Immature natural killer cell (primary cell): Measurements from ENCODE around the gene TMEM185A. TPM values are rescaled to one million over a fixed set of nuclear protein-coding genes. Genes with fewer than 3 reads are reported as not detected.
"Not testable (repeated sequence)": the region's sequence is repeated elsewhere in the genome, so short reads cannot be mapped to it uniquely, and the experiment has no call there.

Source experiments
- DNase-seq, 3 donors: peaks; one replicate each; pipeline ENCODE4 v3.0.0; 2022; ENCODE audit warnings: mixed read lengths in 1 of 3
- H3K27ac Mint-ChIP-seq, 6 donors: one replicate each; pipeline ENCODE4 v1.8.0; 2020; ENCODE audit warnings: mixed read lengths in 6 of 6, mild to moderate bottlenecking in 5 of 6, inconsistent platforms in 4 of 6, moderate library complexity in 3 of 6
- H3K27me3 Mint-ChIP-seq, 3 donors: one replicate each; pipeline ENCODE4 v1.8.0; 2020 to 2021; ENCODE audit warnings: low read depth in 3 of 3, mild to moderate bottlenecking in 3 of 3, mixed read lengths in 3 of 3, moderate library complexity in 3 of 3, inconsistent platforms in 1 of 3
- H3K36me3 Mint-ChIP-seq, 3 donors: one replicate each; pipeline ENCODE4 v1.8.0; 2020; ENCODE audit warnings: mixed read lengths in 3 of 3, inconsistent platforms in 2 of 3, mild to moderate bottlenecking in 2 of 3
- H3K4me1 Mint-ChIP-seq, 2 donors: one replicate each; pipeline ENCODE4 v1.8.0; 2020; ENCODE audit warnings: inconsistent platforms in 2 of 2, mild to moderate bottlenecking in 2 of 2, mixed read lengths in 2 of 2, moderate library complexity in 1 of 2
- H3K4me3 Mint-ChIP-seq, 5 donors: one replicate each; pipeline ENCODE4 v1.8.0; 2020; ENCODE audit warnings: mild to moderate bottlenecking in 5 of 5, mixed read lengths in 5 of 5, inconsistent platforms in 3 of 5, moderate library complexity in 3 of 5
- H3K9me3 Mint-ChIP-seq, 6 donors: one replicate each; pipeline ENCODE4 v1.8.0; 2020; ENCODE audit warnings: mild to moderate bottlenecking in 6 of 6, mixed read lengths in 6 of 6, inconsistent platforms in 4 of 6, moderate library complexity in 3 of 6
- polyA plus RNA-seq, 3 donors: library from polyadenylated mRNA; unstranded; fragments of 300-500 nt; fragmentation: Illumina TruSeq; gene quantifications; one replicate each; pipeline ENCODE4 v1.2.3, GENCODE V29; 2021

The TMEM185A gene
- 10 to 100 TPM; 24.3 to 40.8 (median 27.3) TPM for polyA plus RNA-seq

DNA sequence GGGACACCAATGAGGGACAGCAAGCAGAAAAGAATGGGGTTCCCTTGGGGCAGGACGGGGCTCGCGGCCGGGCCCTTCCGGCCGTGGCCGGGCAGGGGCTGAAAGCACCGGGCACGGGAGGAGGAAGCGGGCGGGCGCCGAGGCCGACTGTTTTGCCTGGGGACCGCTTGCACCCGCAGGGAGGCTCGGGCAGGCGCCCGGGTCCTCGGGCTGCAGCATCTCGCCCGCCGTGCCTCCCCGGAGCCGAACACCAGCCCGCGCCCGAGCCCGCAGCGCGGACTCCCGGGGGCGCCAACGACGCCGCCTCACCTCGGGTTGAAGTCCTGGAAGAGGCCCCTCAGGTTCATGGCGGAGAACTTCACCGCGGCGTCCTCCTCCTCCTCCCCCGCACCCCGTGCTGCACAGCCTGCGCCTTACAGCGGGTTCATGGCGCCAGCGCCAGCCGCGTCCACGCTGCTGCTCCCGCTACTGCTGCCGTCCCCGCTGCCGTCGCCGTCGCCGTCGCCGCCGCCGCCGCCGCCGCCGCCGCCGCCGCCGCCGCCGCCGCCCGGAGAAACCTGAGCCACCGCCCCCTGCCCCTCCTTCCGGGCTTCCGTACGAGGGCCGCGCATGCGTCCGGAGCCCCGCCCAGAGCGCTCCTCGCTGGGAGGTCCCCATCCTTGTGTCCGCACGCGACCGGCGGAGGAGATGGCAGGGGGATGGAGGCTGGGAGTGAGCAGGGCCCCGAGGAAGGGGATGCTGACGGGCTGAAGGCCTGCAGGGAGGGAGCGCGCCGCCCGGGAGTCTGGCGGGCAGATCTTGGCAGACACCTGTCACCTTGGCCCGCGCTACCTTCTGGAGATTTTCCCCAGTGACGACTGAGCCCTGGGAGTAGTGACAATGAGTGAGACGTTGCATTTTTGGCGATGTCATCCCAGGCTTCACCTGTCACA lies at the start of gene TMEM185A:
Gene TMEM185A, minus strand, starts transcription at position 559 of the 932 bp plus-strand sequence. Its CDS starts 212 bp downstream, at position 347.
- H3K4me1 Mint-ChIP-seq, result peaks cover 26 to 38% of the 10 kb centered on the region in 2 donors

GRCh38 chrX:149681182-149681581 lies 49.6 kb upstream of the TMEM185A start:
- Mint-ChIP-seq H3K4me3 (no peak overlapping the region), H3K4me1 (no peaks in the 10 kb centered on the region), H3K27ac (no peak overlapping the region), H3K9me3 (no peaks in the 10 kb centered on the region), H3K36me3 (no peaks in the 10 kb centered on the region), H3K27me3 (peaks cover 0 to 11% (median 0%) of the 10 kb centered on the region in 3 donors)
- DNase-seq, result no peak

More for the DNA sequence above, at the start of gene TMEM185A:
- Mint-ChIP-seq H3K27me3 (peaks cover 4 to 13% (median 12%) of the 10 kb centered on the region in 3 donors), H3K27ac (peak within 1 kb of the TSS; percentile 60 to 84 (median 79)), H3K9me3 (peaks cover 0 to 2% (median 0%) of the 10 kb centered on the region in 6 donors), H3K4me3 (peak within 1 kb of the TSS; percentile 87 to 92 (median 89)), H3K36me3 (no peaks in the 10 kb centered on the region)
- peak; percentile 71 to 74 (median 72) for DNase-seq

GRCh38 chrX:149679164-149679678 lies 47.6 kb upstream of the TMEM185A start:
- H3K4me1 Mint-ChIP-seq, H3K4me3 Mint-ChIP-seq, H3K27me3 Mint-ChIP-seq, H3K9me3 Mint-ChIP-seq, H3K36me3 Mint-ChIP-seq, DNase-seq, H3K27ac Mint-ChIP-seq: not testable (repeated sequence)

DNA sequence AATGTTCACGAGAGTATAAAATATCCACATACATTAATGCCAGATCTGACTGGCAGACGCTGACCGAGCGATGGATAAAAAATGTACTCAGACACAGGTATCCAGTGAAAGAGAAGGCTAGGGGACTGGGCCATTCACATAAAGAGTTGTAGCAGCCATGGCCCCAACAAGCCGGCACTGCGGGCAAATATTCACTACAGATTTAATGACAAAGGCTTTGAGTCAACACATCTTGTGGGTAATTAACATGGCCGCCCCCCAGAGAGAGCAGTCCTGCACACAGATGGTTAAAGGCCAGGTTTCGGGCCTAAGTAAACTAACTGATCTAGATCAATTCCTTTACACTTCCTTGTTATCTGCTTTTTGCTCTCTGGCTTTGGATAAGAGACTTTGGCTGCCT lies 44.0 kb upstream of the TMEM185A start:
- not testable (repeated sequence) for H3K36me3 Mint-ChIP-seq, H3K4me3 Mint-ChIP-seq, H3K27ac Mint-ChIP-seq, H3K27me3 Mint-ChIP-seq, H3K9me3 Mint-ChIP-seq, H3K4me1 Mint-ChIP-seq, DNase-seq

DNA sequence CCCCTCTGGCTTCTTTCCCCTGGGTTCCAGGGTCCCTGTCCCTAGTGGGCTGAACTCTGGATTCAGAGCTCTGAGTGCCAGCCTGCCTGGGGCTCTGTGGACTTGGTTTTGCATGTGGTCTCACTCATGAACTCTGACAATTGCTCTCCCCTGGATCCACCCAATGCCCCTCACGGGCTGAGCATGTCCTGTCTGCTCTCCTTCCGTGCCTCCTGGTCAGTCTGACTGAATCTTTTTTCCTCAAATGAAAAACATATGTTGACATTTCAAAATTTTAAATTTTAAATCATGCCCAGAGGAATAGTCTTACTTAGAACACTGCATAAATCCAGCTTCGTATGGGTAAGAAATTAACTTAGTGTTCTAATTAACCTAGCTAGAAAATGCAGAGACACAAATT lies 43.5 kb upstream of the TMEM185A start:
- not testable (repeated sequence) for H3K27ac Mint-ChIP-seq, H3K36me3 Mint-ChIP-seq, H3K27me3 Mint-ChIP-seq, H3K4me1 Mint-ChIP-seq, DNase-seq, H3K4me3 Mint-ChIP-seq, H3K9me3 Mint-ChIP-seq

GRCh38 chrX:149660613-149661012 lies 29.0 kb upstream of the TMEM185A start:
- not testable (repeated sequence) for H3K9me3 Mint-ChIP-seq, DNase-seq, H3K27me3 Mint-ChIP-seq, H3K27ac Mint-ChIP-seq, H3K4me1 Mint-ChIP-seq, H3K4me3 Mint-ChIP-seq, H3K36me3 Mint-ChIP-seq

DNA sequence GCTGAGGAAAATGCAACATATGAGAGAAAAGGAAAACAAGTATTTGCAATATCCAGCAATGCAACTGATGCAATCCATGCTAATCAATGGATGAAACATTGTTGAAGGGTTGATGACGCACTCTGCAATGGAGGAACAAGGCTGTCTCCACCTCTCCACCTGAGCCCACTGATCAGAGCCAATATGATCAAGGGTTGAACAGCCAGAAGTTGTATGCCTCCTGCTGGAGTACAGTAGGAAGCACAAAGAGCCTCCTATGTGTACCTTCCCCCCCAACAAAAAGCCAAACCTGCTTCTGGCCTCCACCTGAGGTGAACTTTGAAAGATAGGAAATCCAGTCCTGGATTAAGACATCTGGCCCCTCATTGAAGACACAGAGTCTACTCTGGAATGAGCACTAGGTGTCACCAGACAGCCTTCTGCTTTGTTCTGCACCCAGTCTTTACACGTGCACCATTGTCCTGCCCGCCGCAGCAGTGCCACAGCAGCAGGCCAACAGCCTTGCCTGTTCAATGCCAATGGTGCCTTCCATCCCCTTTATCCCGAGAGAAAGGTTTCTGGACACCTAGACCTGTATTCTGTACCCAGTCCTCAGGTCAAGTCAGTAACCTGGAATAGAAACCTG lies 24.8 kb upstream of the TMEM185A start:
- H3K9me3 Mint-ChIP-seq, H3K4me3 Mint-ChIP-seq, H3K27me3 Mint-ChIP-seq, H3K4me1 Mint-ChIP-seq, H3K27ac Mint-ChIP-seq, DNase-seq, H3K36me3 Mint-ChIP-seq: not testable (repeated sequence)

DNA sequence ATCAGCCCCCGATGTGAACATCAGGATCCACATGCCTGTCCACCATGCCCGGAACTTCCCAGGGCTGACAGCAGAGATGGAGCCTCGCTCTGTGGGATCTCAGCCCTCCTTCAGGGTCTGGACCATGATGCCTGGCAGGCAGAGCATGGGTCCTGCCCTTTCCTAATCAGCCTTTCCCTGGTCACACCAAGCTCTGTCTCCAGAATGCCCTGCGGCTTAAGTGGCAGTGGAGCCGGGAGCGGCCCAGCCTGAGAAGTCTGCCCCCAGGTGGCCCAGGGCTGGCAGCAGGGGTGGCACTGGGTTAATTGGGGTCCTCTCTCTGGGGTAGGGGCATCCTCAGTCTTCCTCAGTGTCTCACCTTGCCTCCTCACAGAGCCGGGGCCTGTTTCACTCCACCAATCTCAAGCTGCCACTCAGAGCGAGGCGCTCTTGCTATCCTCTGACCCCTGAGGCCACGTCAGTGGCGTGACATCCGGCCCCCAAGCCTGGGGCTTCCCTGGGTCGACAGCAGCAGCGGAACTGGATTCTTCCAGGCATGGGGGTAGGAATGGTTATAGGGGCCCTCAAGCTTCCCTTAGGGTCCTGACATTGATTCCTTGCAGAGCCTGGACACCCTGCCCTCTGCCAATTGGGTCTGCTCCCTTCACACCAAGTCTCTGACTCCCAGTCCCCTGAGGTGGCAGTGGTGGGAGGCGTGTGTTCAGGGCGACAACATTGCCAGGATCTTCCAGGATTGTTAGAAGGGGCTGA lies 20.8 kb upstream of the TMEM185A start:
- no peak for DNase-seq
- Mint-ChIP-seq H3K9me3 (no peaks in the 10 kb centered on the region), H3K4me3 (no peak overlapping the region), H3K27ac (no peak overlapping the region), H3K4me1 (no peaks in the 10 kb centered on the region), H3K27me3 (peaks cover 0 to 4% (median 2%) of the 10 kb centered on the region in 3 donors), H3K36me3 (no peaks in the 10 kb centered on the region)

DNA sequence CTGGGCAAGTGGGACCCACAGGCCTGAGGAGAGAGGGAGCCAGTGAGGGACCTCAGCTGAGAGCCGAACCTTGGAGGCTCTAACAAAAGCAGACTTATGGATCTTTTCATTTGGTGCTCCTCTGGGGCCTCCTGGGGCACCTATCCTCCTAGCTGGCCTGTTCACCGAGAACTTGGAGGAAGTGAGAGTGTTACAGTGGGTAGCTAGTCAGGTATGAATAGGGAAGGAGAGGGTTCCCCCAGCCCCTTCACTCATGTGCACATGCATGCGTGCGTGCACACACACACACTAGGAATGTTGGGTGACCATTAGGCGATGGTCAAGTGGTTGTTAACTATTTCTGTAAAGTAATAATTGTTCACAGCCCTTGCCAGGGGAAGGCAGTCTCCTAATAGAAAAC lies 18.6 kb upstream of the TMEM185A start:
- Mint-ChIP-seq H3K36me3 (no peaks in the 10 kb centered on the region), H3K27ac (no peak overlapping the region), H3K27me3 (peaks cover 2 to 4% (median 3%) of the 10 kb centered on the region in 3 donors), H3K9me3 (no peaks in the 10 kb centered on the region), H3K4me3 (no peak overlapping the region), H3K4me1 (no peaks in the 10 kb centered on the region)
- no peak for DNase-seq

DNA sequence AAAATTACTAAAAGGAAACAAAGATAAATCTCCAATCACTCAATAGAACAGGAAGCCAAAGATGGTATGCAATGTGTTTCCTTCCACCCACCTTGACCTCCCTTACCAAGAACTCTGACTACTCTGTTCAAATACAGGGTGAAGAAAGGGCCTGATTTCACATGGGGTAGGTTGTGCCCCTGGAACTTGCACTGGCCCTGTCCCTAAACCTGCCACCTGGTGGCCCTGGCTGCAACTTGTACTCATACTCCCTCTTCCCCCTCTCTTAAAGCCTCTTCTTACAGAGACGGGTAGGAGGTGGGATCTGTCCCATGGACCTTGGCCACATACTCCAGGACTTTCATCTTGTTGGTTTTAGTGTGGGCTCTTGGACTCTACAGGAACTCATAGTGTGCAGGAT lies 17.3 kb upstream of the TMEM185A start:
- no peaks in the 10 kb centered on the region for H3K4me1 Mint-ChIP-seq
- H3K27ac Mint-ChIP-seq, result peak overlapping the region in 1 of 6 donors; percentile 64
- H3K27me3 Mint-ChIP-seq, result peaks cover 2 to 4% (median 3%) of the 10 kb centered on the region in 3 donors
- H3K36me3 Mint-ChIP-seq, result no peaks in the 10 kb centered on the region
- no peaks in the 10 kb centered on the region for H3K9me3 Mint-ChIP-seq
- peak in 1 of 3 donors; percentile 4 for DNase-seq
- no peak overlapping the region for H3K4me3 Mint-ChIP-seq

- no peak for DNase-seq
- Mint-ChIP-seq H3K9me3 (no peaks in the 10 kb centered on the region), H3K4me3 (no peak overlapping the region), H3K27me3 (peaks cover 3 to 5% (median 4%) of the 10 kb centered on the region in 3 donors), H3K27ac (no peak overlapping the region), H3K4me1 (no peaks in the 10 kb centered on the region), H3K36me3 (no peaks in the 10 kb centered on the region)
Observed at GRCh38 chrX:149647505-149647904, 15.9 kb upstream of the TMEM185A start.

DNA sequence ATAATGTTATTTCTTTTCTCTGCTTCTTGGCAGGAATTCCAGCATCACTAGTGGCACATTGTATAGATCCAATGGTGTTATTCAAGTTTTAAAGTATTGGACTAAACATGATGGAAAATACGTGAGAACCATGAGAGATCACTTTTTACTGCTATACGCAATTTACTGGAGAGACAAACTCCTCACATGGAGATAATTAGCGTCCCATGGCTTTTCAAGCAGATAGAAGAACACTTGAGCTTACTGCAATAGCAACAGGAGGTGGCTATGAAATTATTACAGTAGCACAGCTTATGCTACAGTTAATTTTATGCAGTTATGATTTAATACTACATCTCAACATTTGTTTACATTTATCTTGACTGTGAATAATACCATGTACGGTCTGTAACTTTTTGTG lies 11.9 kb upstream of the TMEM185A start:
- Mint-ChIP-seq H3K4me1 (no peaks in the 10 kb centered on the region), H3K36me3 (no peaks in the 10 kb centered on the region), H3K4me3 (no peak overlapping the region), H3K27ac (no peak overlapping the region), H3K9me3 (peaks cover 0 to 3% (median 0%) of the 10 kb centered on the region in 6 donors), H3K27me3 (peaks cover 0 to 3% (median 3%) of the 10 kb centered on the region in 3 donors)
- DNase-seq, result no peak

- H3K36me3 Mint-ChIP-seq, result no peaks in the 10 kb centered on the region
- H3K4me1 Mint-ChIP-seq, result no peaks in the 10 kb centered on the region
- H3K27ac Mint-ChIP-seq, result no peak overlapping the region
- peaks cover 0 to 3% (median 0%) of the 10 kb centered on the region in 6 donors for H3K9me3 Mint-ChIP-seq
- no peak for DNase-seq
- H3K4me3 Mint-ChIP-seq, result no peak overlapping the region
- peaks cover 0 to 7% (median 5%) of the 10 kb centered on the region in 3 donors for H3K27me3 Mint-ChIP-seq
Observed at GRCh38 chrX:149641835-149642234, 10.2 kb upstream of the TMEM185A start.
